22Rv1 (cell line): ENCODE results near the gene SRRM1.
"Not testable (repeated sequence)": the region's sequence is repeated elsewhere in the genome, so short reads cannot be mapped to it uniquely, and the experiment has no call there.

Source experiments
- ZFX ChIP-seq: fragments of 450-650 bp; IDR thresholded peaks from 2 replicates; pipeline ENCODE4 v1.6.1; 2017; ENCODE audit warnings: antibody characterized with exemption, borderline replicate concordance
- TF ChIP-seq, protein P1 (sequence below): fragments of 450-650 bp; IDR thresholded peaks from 2 replicates; pipeline ENCODE4 v1.5.1; 2017; ENCODE audit warnings: mild to moderate bottlenecking

DNA sequence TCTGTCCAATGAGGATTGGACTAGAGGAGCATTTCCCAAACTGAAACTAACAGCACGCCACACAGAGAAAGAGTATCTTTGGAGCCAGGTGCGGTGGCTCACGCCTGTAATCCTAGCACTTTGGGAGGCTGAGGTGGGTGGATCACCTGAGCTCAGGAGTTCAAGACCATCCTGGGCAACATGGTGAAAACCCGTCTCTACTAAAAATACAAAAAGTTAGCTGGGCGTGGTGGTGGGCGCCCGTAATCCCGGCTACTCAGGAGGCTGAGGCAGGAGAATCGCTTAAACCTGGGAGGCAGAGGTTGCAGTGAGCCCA is 62.9 kb downstream of the SRRM1 start:
- TF ChIP-seq, protein P1, sequence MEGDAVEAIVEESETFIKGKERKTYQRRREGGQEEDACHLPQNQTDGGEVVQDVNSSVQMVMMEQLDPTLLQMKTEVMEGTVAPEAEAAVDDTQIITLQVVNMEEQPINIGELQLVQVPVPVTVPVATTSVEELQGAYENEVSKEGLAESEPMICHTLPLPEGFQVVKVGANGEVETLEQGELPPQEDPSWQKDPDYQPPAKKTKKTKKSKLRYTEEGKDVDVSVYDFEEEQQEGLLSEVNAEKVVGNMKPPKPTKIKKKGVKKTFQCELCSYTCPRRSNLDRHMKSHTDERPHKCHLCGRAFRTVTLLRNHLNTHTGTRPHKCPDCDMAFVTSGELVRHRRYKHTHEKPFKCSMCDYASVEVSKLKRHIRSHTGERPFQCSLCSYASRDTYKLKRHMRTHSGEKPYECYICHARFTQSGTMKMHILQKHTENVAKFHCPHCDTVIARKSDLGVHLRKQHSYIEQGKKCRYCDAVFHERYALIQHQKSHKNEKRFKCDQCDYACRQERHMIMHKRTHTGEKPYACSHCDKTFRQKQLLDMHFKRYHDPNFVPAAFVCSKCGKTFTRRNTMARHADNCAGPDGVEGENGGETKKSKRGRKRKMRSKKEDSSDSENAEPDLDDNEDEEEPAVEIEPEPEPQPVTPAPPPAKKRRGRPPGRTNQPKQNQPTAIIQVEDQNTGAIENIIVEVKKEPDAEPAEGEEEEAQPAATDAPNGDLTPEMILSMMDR = not testable (repeated sequence)
- not testable (repeated sequence) for TF ChIP-seq ZFX
